ENCODE measurements around the gene DNAJA4. TPM values are rescaled to one million over a fixed set of nuclear protein-coding genes. Genes with fewer than 3 reads are reported as not detected.
A peak's percentile ranks its signal among the peaks of the same experiment; 100 is the strongest.

The DNAJA4 gene
- polyA plus RNA-seq, 1 of the 3 experiments (the other 2 are of a cell fraction) = 0.03 TPM

DNA sequence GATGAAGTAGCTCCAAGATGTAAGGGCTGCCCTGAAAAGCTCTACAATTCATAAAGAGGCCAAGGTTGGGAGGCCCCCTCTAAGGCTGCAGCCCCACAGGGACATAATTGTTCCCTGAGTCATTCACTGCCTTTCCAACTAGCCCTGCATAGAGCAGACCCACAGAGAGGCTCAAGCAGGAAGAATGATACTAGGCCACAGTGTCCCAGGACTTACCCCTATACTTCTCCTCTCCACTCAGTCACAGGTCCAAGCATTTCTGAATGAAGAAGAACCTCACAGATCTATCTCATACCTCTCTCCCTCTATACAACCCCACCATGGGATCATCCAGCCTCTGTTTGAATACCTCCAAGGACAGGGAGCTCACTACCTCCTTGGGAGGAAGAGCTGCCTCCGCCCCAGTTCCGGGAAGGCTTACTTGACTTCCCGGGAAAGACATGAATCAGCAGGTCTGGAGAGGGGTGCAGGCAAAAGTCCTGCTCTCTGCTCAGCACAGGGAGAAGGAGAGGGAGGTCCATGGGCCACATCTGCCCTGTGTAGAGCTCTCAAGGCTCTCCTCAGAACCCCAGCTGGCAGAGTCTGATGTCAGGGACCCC lies 41.9 kb downstream of the DNAJA4 start:
- Histone ChIP-seq H3K9me3 (no peaks in the 10 kb centered on the region), H3K4me3 (ENCODE audit: low read depth in 2 of 2, low read length in 1 of 2) (no peak overlapping the region), H3K36me3 (replicated peaks in 1 of 2; ENCODE audit: control insufficient read depth in 1 of 2, insufficient read depth in 2 of 2, low read length in 1 of 2) (no peaks in the 10 kb centered on the region), H4K20me1 (ENCODE audit: insufficient read depth) (no peaks in the 10 kb centered on the region), H3F3A (replicated peaks; ENCODE audit: insufficient read depth) (peaks cover 32% of the 10 kb centered on the region), H3K27ac (ENCODE audit: low read depth in 2 of 2, low read length in 1 of 2) (peak overlapping the region in 1 of 2 experiments; percentile 84; a peak in 2 of 4 replicates), H3K27me3 (ENCODE audit: insufficient read depth) (no peaks in the 10 kb centered on the region), H2AFZ (ENCODE audit: low read depth) (0 out of 2 replicates have a peak overlapping the region, but pooled peaks have one; percentile 61), H3K4me2 (peak overlapping the region; percentile 48), H3K4me1 (ENCODE audit: control insufficient read depth in 1 of 2, insufficient read depth in 2 of 2, low read depth in 1 of 2, low read length in 1 of 2) (peaks cover 11 to 27% of the 10 kb centered on the region in 2 experiments; a peak in 3 of 4 replicates), H3K9ac (peak overlapping the region; percentile 42), H3K9me2 (no peaks in the 10 kb centered on the region), H3K79me2 (ENCODE audit: insufficient read depth) (no peaks in the 10 kb centered on the region)
- no peak for TF ChIP-seq GATA2 (CRISPR knock-in tag; IDR thresholded peaks at IDR 0.05)
- TF ChIP-seq ELF1 (IDR thresholded peaks at IDR 0.05) = peak; percentile 25; the same call in 1 of the 2 replicates
- peak in 1 of 2 experiments; percentile 65; a peak in 1 of 4 replicates for TF ChIP-seq EP300 (IDR thresholded peaks at IDR 0.05; ENCODE audit: borderline replicate concordance in 1 of 2, low read depth in 1 of 2, low read length in 1 of 2)
- TF ChIP-seq FOXM1 (IDR thresholded peaks at IDR 0.05; ENCODE audit: low read depth) = no peak
- TF ChIP-seq, protein P1, sequence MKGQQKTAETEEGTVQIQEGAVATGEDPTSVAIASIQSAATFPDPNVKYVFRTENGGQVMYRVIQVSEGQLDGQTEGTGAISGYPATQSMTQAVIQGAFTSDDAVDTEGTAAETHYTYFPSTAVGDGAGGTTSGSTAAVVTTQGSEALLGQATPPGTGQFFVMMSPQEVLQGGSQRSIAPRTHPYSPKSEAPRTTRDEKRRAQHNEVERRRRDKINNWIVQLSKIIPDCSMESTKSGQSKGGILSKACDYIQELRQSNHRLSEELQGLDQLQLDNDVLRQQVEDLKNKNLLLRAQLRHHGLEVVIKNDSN (IDR thresholded peaks at IDR 0.05; ENCODE audit: borderline replicate concordance, low read depth) = no peak
- TF ChIP-seq FOSL2 (IDR thresholded peaks at IDR 0.05; ENCODE audit: borderline replicate concordance, low read depth) = peak; percentile 73; the same call in 1 of the 2 replicates
- TF ChIP-seq JUND (IDR thresholded peaks at IDR 0.05) = peak; percentile 82
- TF ChIP-seq TEAD4 (IDR thresholded peaks at IDR 0.05; ENCODE audit: borderline replicate concordance, insufficient read depth) = peak; percentile 73
- no peak for TF ChIP-seq RCOR1 (IDR thresholded peaks at IDR 0.05; ENCODE audit: low read length)
- 0 out of 2 replicates have a peak, but pooled peaks have one; percentile 11 for TF ChIP-seq GABPA (IDR thresholded peaks at IDR 0.05; ENCODE audit: low read depth)
- peak; percentile 68 for TF ChIP-seq TCF12 (IDR thresholded peaks at IDR 0.05)
- TF ChIP-seq NFIC (IDR thresholded peaks at IDR 0.05; ENCODE audit: borderline replicate concordance) = peak; percentile 42; the same call in 1 of the 2 replicates
- TF ChIP-seq CHD2 (IDR thresholded peaks at IDR 0.05; ENCODE audit: low read length, partially characterized antibody) = no peak
- TF ChIP-seq, protein P2, sequence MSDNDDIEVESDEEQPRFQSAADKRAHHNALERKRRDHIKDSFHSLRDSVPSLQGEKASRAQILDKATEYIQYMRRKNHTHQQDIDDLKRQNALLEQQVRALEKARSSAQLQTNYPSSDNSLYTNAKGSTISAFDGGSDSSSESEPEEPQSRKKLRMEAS (IDR thresholded peaks at IDR 0.05; ENCODE audit: low read depth) = peak; percentile 15; the same call in 1 of the 2 replicates
- TF ChIP-seq, protein P3, sequence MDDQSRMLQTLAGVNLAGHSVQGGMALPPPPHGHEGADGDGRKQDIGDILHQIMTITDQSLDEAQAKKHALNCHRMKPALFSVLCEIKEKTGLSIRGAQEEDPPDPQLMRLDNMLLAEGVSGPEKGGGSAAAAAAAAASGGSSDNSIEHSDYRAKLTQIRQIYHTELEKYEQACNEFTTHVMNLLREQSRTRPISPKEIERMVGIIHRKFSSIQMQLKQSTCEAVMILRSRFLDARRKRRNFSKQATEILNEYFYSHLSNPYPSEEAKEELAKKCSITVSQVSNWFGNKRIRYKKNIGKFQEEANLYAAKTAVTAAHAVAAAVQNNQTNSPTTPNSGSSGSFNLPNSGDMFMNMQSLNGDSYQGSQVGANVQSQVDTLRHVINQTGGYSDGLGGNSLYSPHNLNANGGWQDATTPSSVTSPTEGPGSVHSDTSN (IDR thresholded peaks at IDR 0.05) = peak; percentile 5; the same call in 1 of the 2 replicates
- POLR2A ChIA-PET = no interaction called here
- 52% methylated on average over 3 of the region's 3 CpGs for WGBS (ENCODE audit: low lambda C conversion rate)
- no peak for DNase-seq
- CTCF ChIA-PET = interaction anchor here (0.5 to 31.8 kb wide), 11 partner anchors 11 to 403 kb away, joined by 3 to 772 read pairs (median 5); partner anchors contain the start of gene IREB2

DNA sequence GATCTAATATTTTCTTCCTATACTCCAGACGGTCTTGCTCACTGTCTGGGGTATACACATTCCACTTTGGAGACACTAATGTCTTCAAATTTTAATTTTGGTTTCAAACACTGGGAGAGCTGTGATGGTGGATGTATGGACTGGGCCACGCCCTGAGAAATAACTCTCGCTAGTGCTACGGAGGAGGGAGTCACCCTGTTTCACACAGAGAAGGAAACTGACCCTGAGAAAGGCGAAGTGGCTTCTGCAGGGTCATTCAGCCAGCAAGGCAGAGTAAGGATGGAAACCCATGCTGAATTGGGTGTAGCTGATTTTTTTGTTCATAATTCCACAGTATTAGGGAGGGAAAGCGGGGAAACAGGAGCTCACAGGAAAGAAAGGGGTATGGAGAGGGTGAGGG lies 43.6 kb downstream of the DNAJA4 start:
- no peaks in the 10 kb centered on the region for H3K9me2 ChIP-seq
- H3K27me3 ChIP-seq (ENCODE audit: insufficient read depth) = no peaks in the 10 kb centered on the region
- H3K4me1 ChIP-seq (ENCODE audit: control insufficient read depth in 1 of 2, insufficient read depth in 2 of 2, low read depth in 1 of 2, low read length in 1 of 2) = peaks cover 11 to 20% of the 10 kb centered on the region in 2 experiments; a peak in 3 of 4 replicates
- TF ChIP-seq NFIC (IDR thresholded peaks at IDR 0.05; ENCODE audit: borderline replicate concordance) (no peak), MXI1 (IDR thresholded peaks at IDR 0.05; ENCODE audit: low read depth, low read length) (no peak), CHD2 (IDR thresholded peaks at IDR 0.05; ENCODE audit: low read length, partially characterized antibody) (no peak), SIN3A (IDR thresholded peaks at IDR 0.05; ENCODE audit: borderline replicate concordance, low read depth, low read length) (no peak), RFX5 (IDR thresholded peaks at IDR 0.05; ENCODE audit: low read length) (no peak), GABPA (IDR thresholded peaks at IDR 0.05; ENCODE audit: low read depth) (no peak)
- TF ChIP-seq, protein P4, sequence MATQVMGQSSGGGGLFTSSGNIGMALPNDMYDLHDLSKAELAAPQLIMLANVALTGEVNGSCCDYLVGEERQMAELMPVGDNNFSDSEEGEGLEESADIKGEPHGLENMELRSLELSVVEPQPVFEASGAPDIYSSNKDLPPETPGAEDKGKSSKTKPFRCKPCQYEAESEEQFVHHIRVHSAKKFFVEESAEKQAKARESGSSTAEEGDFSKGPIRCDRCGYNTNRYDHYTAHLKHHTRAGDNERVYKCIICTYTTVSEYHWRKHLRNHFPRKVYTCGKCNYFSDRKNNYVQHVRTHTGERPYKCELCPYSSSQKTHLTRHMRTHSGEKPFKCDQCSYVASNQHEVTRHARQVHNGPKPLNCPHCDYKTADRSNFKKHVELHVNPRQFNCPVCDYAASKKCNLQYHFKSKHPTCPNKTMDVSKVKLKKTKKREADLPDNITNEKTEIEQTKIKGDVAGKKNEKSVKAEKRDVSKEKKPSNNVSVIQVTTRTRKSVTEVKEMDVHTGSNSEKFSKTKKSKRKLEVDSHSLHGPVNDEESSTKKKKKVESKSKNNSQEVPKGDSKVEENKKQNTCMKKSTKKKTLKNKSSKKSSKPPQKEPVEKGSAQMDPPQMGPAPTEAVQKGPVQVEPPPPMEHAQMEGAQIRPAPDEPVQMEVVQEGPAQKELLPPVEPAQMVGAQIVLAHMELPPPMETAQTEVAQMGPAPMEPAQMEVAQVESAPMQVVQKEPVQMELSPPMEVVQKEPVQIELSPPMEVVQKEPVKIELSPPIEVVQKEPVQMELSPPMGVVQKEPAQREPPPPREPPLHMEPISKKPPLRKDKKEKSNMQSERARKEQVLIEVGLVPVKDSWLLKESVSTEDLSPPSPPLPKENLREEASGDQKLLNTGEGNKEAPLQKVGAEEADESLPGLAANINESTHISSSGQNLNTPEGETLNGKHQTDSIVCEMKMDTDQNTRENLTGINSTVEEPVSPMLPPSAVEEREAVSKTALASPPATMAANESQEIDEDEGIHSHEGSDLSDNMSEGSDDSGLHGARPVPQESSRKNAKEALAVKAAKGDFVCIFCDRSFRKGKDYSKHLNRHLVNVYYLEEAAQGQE (IDR thresholded peaks at IDR 0.05; ENCODE audit: low read depth, low read length) = no peak
- POLR2A ChIA-PET = interaction anchor here (0.6 kb wide), 1 partner anchor 9 kb away, joined by 3 read pairs; the partner anchor contains the start of gene SKIC8
- 77% methylated on average over 6 of the region's 6 CpGs for WGBS (ENCODE audit: low lambda C conversion rate)
- H3K79me2 ChIP-seq (ENCODE audit: insufficient read depth) = no peaks in the 10 kb centered on the region
- no peak overlapping the region for H3K27ac ChIP-seq (ENCODE audit: low read depth in 2 of 2, low read length in 1 of 2)
- DNase-seq = no peak
- CTCF ChIA-PET = interaction anchor here (0.7 to 31.8 kb wide), 32 partner anchors 9 to 444 kb away, joined by 3 to 772 read pairs (median 6); partner anchors contain the start of genes CHRNA5, IREB2 and SKIC8
- H3K4me2 ChIP-seq = no peak overlapping the region
- H3K36me3 ChIP-seq (replicated peaks in 1 of 2; ENCODE audit: control insufficient read depth in 1 of 2, insufficient read depth in 2 of 2, low read length in 1 of 2) = no peaks in the 10 kb centered on the region
- no peak overlapping the region for H3K4me3 ChIP-seq (ENCODE audit: low read depth in 2 of 2, low read length in 1 of 2)
- H3K9me3 ChIP-seq = no peaks in the 10 kb centered on the region
- H4K20me1 ChIP-seq (ENCODE audit: insufficient read depth) = no peaks in the 10 kb centered on the region
- H2AFZ ChIP-seq (ENCODE audit: low read depth) = peak overlapping the region; percentile 57
- peaks cover 16% of the 10 kb centered on the region for H3F3A ChIP-seq (replicated peaks; ENCODE audit: insufficient read depth)
- H3K9ac ChIP-seq = no peak overlapping the region
